Esophagus muscularis mucosa (tissue), 4 donors: ENCODE measurements around the gene KCNQ1. TPM values are rescaled to one million over a fixed set of nuclear protein-coding genes. Genes with fewer than 3 reads are reported as not detected.

Experiments used
- DNase-seq: peaks from one replicate; pipeline ENCODE4 v3.0.0-alpha.2; 2017; ENCODE audit errors: extremely low spot score
- H3K27ac ChIP-seq, 4 donors: fragments of 200-600 bp; sonication (generic); replicated peaks in 1 of 4; 1 replicate in 3 of 4; 2 replicates in 1 of 4; pipeline ENCODE4 v1.5.1; 2016 to 2019; ENCODE audit warnings: mild to moderate bottlenecking in 1 of 4
- H3K27me3 ChIP-seq, 4 donors: fragments of 200-600 bp; sonication (generic); one replicate each; pipeline versions ENCODE4 v1.5.1 to v1.6.0; 2016 to 2019
- H3K36me3 ChIP-seq, 4 donors: fragments of 200-600 bp; sonication (generic); one replicate each; pipeline ENCODE4 v1.5.1; 2016 to 2019
- H3K4me1 ChIP-seq, 4 donors: fragments of 200-600 bp; sonication (generic); one replicate each; pipeline ENCODE4 v1.5.1; 2016 to 2019
- H3K4me3 ChIP-seq, 4 donors: fragments of 200-600 bp; sonication (generic); 1 replicate in 2 of 4; 2 replicates in 2 of 4; pipeline ENCODE4 v1.5.1; 2016 to 2019; ENCODE audit warnings: mild to moderate bottlenecking in 4 of 4, moderate library complexity in 1 of 4
- H3K9me3 ChIP-seq, 4 donors: fragments of 200-600 bp; sonication (generic); 1 replicate in 3 of 4; 2 replicates in 1 of 4; pipeline ENCODE4 v1.5.1; 2016 to 2019
- EP300 ChIP-seq: sonication (generic); formaldehyde crosslinking; IDR thresholded peaks from one replicate; pipeline ENCODE4 v1.6.1; 2017; ENCODE audit warnings: antibody characterized with exemption
- POLR2A ChIP-seq: fragments of 450-650 bp; IDR thresholded peaks from one replicate; pipeline ENCODE4 v1.6.1; 2017; ENCODE audit warnings: antibody characterized with exemption, moderate library complexity, mild to moderate bottlenecking, low read depth
- POLR2AphosphoS5 ChIP-seq, 2 donors: sonication (generic); formaldehyde crosslinking; IDR thresholded peaks; one replicate each; pipeline ENCODE4 v1.6.1; 2017; ENCODE audit warnings: antibody characterized with exemption in 2 of 2
- WGBS: methylation state at CpG from one replicate; pipeline ENCODE4 v1.1.5; 2018; 5-methylcytosine and 5-hydroxymethylcytosine counted together
- intact Hi-C: fragments of 100-400 bp; cut with DNase I; formaldehyde crosslinking; loops from one replicate; pipeline ENCODE4 v1.15.1; 2023
- total RNA-seq, 4 donors: library from RNA; depleted of rRNA; stranded (reverse); fragments of >200 nt; gene quantifications; one replicate each; pipeline versions ENCODE4 v1.1.0 to v1.2.1, GENCODE V29; 2016
- TF ChIP-seq, protein P1 (sequence below), 3 experiments: fragments of 200-600 bp in 2 of 3; fragments of 450-650 bp in 1 of 3; sonication (generic) in 2 of 3; IDR thresholded peaks; one replicate each; pipeline ENCODE4 v1.5.1; 2017 to 2019; ENCODE audit warnings: antibody characterized with exemption in 3 of 3, mild to moderate bottlenecking in 2 of 3, moderate library complexity in 1 of 3

Gene KCNQ1
- total RNA-seq, 4 donors from 2014 or later: 2.1 to 5.9 (median 4.3) TPM

DNA sequence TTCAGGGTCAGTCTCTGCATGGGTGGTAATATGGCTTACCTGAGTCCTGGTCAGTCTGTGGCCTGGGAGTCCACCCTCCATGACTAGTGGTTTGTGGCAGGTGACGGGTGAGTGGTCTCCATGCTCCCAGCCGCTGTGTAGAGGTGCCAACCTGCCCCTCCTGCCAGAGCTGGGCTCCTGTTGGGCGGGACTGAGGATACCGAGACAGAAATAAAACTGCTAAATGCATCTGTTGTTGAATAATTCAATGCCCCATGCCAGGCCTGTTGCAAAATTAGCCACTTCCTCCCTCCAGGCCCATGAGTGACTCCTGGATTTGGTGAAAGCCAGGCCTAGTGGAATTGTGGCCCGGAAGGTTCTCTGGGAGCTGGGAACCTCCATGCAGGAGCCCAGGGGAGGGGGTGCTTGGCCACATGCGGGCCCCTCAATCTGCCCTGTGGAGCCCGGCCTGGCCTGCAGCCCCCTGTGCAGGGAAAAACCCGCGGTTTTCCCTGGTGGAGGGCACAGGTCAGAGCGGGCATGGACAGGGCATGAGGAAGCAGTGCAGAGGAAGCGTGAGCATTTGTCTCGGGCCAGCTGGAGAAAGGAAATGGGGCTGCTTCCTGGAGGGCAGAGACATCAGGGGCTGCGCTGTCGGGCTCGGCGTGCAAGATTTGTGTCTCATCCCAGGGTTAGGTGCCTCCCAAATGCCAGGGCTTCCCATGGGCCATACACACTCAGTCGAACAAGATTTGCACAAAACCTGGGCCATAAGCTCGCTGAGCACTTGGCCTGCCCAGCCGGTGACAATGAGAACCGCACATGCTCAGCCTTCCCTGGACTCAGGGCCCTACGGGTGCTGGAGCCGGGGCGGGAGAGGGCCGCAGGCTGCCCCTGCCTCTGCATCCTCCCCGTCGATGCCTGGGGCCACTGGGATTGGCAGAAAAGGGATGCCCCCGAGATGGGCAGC is 66.9 kb downstream of the KCNQ1 start:
- intact Hi-C loops: no loop called here
- no peak overlapping the region for H3K4me3 ChIP-seq
- peak overlapping the region in 2 of 4 donors; percentile 10 to 49 for H3K27ac ChIP-seq
- H3K4me1 ChIP-seq: peaks cover 15 to 42% (median 18%) of the 10 kb centered on the region in 4 donors
- H3K36me3 ChIP-seq: no peaks in the 10 kb centered on the region
- peak; percentile 92 for DNase-seq
- TF ChIP-seq EP300: no peak
- H3K9me3 ChIP-seq: no peaks in the 10 kb centered on the region
- peaks cover 0 to 38% (median 0%) of the 10 kb centered on the region in 4 donors for H3K27me3 ChIP-seq
- 75% methylated on average over 17 of the region's 27 CpGs for WGBS

DNA sequence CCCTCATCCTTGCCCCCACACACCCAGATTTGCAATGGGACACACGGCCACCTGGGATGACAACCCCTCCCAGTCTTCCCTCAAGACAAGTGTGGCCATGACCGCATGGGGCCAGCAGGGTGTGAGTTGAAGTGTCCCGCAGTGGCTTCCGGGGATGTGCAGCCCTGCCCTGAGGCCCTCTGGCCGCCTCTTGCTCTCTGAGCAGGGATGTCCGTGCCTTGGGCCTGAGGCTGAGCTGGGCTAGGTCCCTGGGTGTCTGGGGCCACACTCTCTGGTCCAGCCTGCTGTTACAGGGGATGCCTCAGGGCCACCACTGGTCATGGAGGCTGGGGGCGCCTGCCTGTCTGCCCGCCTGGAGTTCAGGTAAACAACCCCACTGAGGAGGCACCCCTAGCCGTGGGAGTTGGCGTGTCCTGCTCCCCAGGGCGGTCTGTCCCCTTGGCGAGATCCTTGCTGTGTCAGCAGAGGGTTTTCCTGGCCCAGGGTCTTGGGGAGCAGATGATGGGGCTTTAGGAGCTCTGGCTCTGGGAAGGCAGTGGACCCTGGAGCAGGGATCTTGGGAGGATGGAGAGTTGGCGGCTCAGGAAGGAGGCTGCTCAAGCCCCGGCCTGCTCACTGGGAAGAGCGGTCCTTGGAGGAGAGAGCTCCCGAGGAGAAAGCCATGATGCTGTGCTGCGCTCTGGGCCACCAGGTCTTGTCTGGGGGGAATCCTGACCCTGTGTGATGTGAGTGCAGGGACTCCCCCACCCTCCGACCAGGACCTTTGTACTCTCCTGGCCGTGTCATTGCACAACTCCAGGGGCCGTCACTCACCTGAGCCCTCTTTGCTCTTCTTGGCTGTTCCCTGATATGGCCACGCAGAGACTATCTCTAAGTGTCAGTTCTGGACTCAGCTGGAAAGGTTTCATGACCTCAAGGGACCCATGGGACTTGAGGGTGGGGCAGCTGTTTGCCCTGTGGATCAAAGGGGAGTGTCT is 67.9 kb downstream of the KCNQ1 start:
- DNase-seq: no peak
- H3K27ac ChIP-seq: no peak overlapping the region
- no peak for TF ChIP-seq POLR2AphosphoS5 (IDR thresholded peaks at IDR 0.05)
- TF ChIP-seq, protein P1, sequence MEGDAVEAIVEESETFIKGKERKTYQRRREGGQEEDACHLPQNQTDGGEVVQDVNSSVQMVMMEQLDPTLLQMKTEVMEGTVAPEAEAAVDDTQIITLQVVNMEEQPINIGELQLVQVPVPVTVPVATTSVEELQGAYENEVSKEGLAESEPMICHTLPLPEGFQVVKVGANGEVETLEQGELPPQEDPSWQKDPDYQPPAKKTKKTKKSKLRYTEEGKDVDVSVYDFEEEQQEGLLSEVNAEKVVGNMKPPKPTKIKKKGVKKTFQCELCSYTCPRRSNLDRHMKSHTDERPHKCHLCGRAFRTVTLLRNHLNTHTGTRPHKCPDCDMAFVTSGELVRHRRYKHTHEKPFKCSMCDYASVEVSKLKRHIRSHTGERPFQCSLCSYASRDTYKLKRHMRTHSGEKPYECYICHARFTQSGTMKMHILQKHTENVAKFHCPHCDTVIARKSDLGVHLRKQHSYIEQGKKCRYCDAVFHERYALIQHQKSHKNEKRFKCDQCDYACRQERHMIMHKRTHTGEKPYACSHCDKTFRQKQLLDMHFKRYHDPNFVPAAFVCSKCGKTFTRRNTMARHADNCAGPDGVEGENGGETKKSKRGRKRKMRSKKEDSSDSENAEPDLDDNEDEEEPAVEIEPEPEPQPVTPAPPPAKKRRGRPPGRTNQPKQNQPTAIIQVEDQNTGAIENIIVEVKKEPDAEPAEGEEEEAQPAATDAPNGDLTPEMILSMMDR (IDR thresholded peaks at IDR 0.05): no peak
- TF ChIP-seq POLR2A: no peak
- TF ChIP-seq EP300: no peak
- H3K36me3 ChIP-seq: no peaks in the 10 kb centered on the region
- H3K27me3 ChIP-seq: peaks cover 0 to 39% (median 0%) of the 10 kb centered on the region in 4 donors
- intact Hi-C loops: no loop called here
- H3K9me3 ChIP-seq: no peaks in the 10 kb centered on the region
- no peak overlapping the region for H3K4me3 ChIP-seq
- peaks cover 15 to 42% (median 18%) of the 10 kb centered on the region in 4 donors for H3K4me1 ChIP-seq
- WGBS: 92% methylated on average over 18 of the region's 21 CpGs

GRCh38 chr11:2513441-2513840 is 68.6 kb downstream of the KCNQ1 start:
- Histone ChIP-seq H3K36me3 (no peaks in the 10 kb centered on the region), H3K27ac (no peak overlapping the region)
- intact Hi-C loops: no loop called here

GRCh38 chr11:2515401-2516275 is 70.8 kb downstream of the KCNQ1 start:
- H3K4me3 ChIP-seq: no peak overlapping the region
- WGBS: 91% methylated on average over 19 of the region's 25 CpGs
- peaks cover 8 to 34% (median 11%) of the 10 kb centered on the region in 4 donors for H3K4me1 ChIP-seq
- H3K36me3 ChIP-seq: no peaks in the 10 kb centered on the region
- H3K9me3 ChIP-seq: no peaks in the 10 kb centered on the region
- intact Hi-C loops: no loop called here
- TF ChIP-seq, protein P1 (IDR thresholded peaks at IDR 0.05): no peak
- no peak for TF ChIP-seq POLR2AphosphoS5 (IDR thresholded peaks at IDR 0.05)
- no peak for TF ChIP-seq EP300
- TF ChIP-seq POLR2A: no peak
- DNase-seq: no peak
- no peak overlapping the region for H3K27ac ChIP-seq
- peaks cover 0 to 30% (median 0%) of the 10 kb centered on the region in 4 donors for H3K27me3 ChIP-seq

More at GRCh38 chr11:2513441-2513840, 68.6 kb downstream of the KCNQ1 start:
- Histone ChIP-seq H3K4me1 (peaks cover 15 to 42% (median 18%) of the 10 kb centered on the region in 4 donors), H3K4me3 (no peak overlapping the region), H3K27me3 (peaks cover 0 to 38% (median 0%) of the 10 kb centered on the region in 4 donors), H3K9me3 (no peaks in the 10 kb centered on the region)
- DNase-seq: no peak
- 96% methylated on average over 6 of the region's 6 CpGs for WGBS
- TF ChIP-seq POLR2A: no peak
- TF ChIP-seq POLR2AphosphoS5 (IDR thresholded peaks at IDR 0.05): no peak
- TF ChIP-seq, protein P1 (IDR thresholded peaks at IDR 0.05): no peak
- TF ChIP-seq EP300: no peak
